RWPE2 (cell line): ENCODE results near the gene CRIM1.
A peak's percentile ranks its signal among the peaks of the same experiment; 100 is the strongest.

Experiments used
- ATAC-seq: fragments of 200-7000 bp; cut with Tn5 transposase; 3 replicates; pipeline ENCODE4 v1.9.1; 2021; ENCODE audit warnings: low read depth
- DNase-seq: peaks from one replicate; pipeline ENCODE4 v3.0.0-alpha.2; 2020; ENCODE audit warnings: low spot score
- H3K27ac ChIP-seq: fragments of 450-650 bp; 2 replicates; pipeline ENCODE4 v1.5.1; 2017; ENCODE audit warnings: mild to moderate bottlenecking; ENCODE audit not compliant: poor library complexity, severe bottlenecking
- H3K27me3 ChIP-seq: fragments of 250-450 bp; sonication (Bioruptor Pico); 2 replicates; pipeline ENCODE4 v1.5.1; 2021; ENCODE audit warnings: mild to moderate bottlenecking, moderate library complexity; ENCODE audit not compliant: insufficient read depth, poor library complexity, severe bottlenecking
- H3K36me3 ChIP-seq: fragments of 250-450 bp; sonication (Bioruptor Pico); 2 replicates; pipeline ENCODE4 v1.5.1; 2020; ENCODE audit warnings: low read depth, mild to moderate bottlenecking, moderate library complexity
- H3K4me1 ChIP-seq: fragments of 250-450 bp; sonication (Bioruptor Pico); 2 replicates; pipeline ENCODE4 v1.5.1; 2021; ENCODE audit warnings: mild to moderate bottlenecking, moderate library complexity; ENCODE audit not compliant: insufficient read depth, poor library complexity, severe bottlenecking
- H3K4me3 ChIP-seq: fragments of 250-450 bp; sonication (Bioruptor Pico); 2 replicates; pipeline ENCODE4 v1.5.1; 2021; ENCODE audit warnings: mild to moderate bottlenecking, moderate library complexity; ENCODE audit not compliant: severe bottlenecking
- H3K9me3 ChIP-seq: fragments of 250-450 bp; sonication (Bioruptor Pico); 2 replicates; pipeline ENCODE4 v1.5.1; 2021; ENCODE audit warnings: mild to moderate bottlenecking, moderate library complexity; ENCODE audit not compliant: severe bottlenecking
- CTCF ChIP-seq: fragments of 450-650 bp; IDR thresholded peaks from one replicate; pipeline ENCODE4 v1.5.1; 2017; ENCODE audit warnings: mild to moderate bottlenecking, moderate library complexity; ENCODE audit not compliant: poor library complexity, severe bottlenecking

CRIM1 gene

GRCh38 chr2:36466135-36466534 lies 110.6 kb downstream of the CRIM1 start:
- H3K27me3 ChIP-seq, result no peaks in the 10 kb centered on the region
- no peaks in the 10 kb centered on the region for H3K9me3 ChIP-seq
- peaks cover 15% of the 10 kb centered on the region for H3K4me1 ChIP-seq
- ATAC-seq (no peak), DNase-seq (no peak)
- H3K36me3 ChIP-seq, result peaks cover 97% of the 10 kb centered on the region
- TF ChIP-seq CTCF, result no peak
- H3K27ac ChIP-seq, result no peak overlapping the region
- H3K4me3 ChIP-seq, result no peak overlapping the region

- H3K4me1 ChIP-seq, result no peaks in the 10 kb centered on the region
- no peaks in the 10 kb centered on the region for H3K27me3 ChIP-seq
- H3K27ac ChIP-seq, result peak overlapping the region; percentile 20
- ATAC-seq (no peak; the same call in 2 of the 3 replicates), DNase-seq (no peak)
- H3K4me3 ChIP-seq, result no peak overlapping the region
- TF ChIP-seq CTCF, result no peak
- no peaks in the 10 kb centered on the region for H3K9me3 ChIP-seq
- H3K36me3 ChIP-seq, result peaks cover 100% of the 10 kb centered on the region
Measured at GRCh38 chr2:36468463-36469105, 113.0 kb downstream of the CRIM1 start.

GRCh38 chr2:36469106-36469477 lies 113.5 kb downstream of the CRIM1 start:
- H3K27ac ChIP-seq, result peak overlapping the region; percentile 20
- TF ChIP-seq CTCF, result no peak
- H3K4me3 ChIP-seq, result no peak overlapping the region
- no peaks in the 10 kb centered on the region for H3K4me1 ChIP-seq
- DNase-seq (no peak), ATAC-seq (no peak)
- H3K27me3 ChIP-seq, result no peaks in the 10 kb centered on the region
- H3K36me3 ChIP-seq, result peaks cover 100% of the 10 kb centered on the region
- H3K9me3 ChIP-seq, result peaks cover under 1% of the 10 kb centered on the region

GRCh38 chr2:36469710-36470109 lies 114.1 kb downstream of the CRIM1 start:
- peaks cover 98% of the 10 kb centered on the region for H3K36me3 ChIP-seq
- ATAC-seq (no peak), DNase-seq (no peak)
- H3K4me3 ChIP-seq, result no peak overlapping the region
- peak overlapping the region; percentile 20 for H3K27ac ChIP-seq
- H3K27me3 ChIP-seq, result no peaks in the 10 kb centered on the region
- TF ChIP-seq CTCF, result no peak
- no peaks in the 10 kb centered on the region for H3K4me1 ChIP-seq
- H3K9me3 ChIP-seq, result peaks cover 5% of the 10 kb centered on the region

GRCh38 chr2:36473230-36473629 lies 117.7 kb downstream of the CRIM1 start:
- Histone ChIP-seq H3K9me3 (peaks cover 14% of the 10 kb centered on the region), H3K36me3 (peaks cover 96% of the 10 kb centered on the region), H3K4me1 (peaks cover 22% of the 10 kb centered on the region), H3K4me3 (no peak overlapping the region), H3K27ac (no peak overlapping the region), H3K27me3 (no peaks in the 10 kb centered on the region)
- DNase-seq, result no peak
- ATAC-seq, result no peak
- TF ChIP-seq CTCF, result no peak
